HepG2 (cell line): ENCODE results near the gene UEVLD. TPM values are rescaled to one million over a fixed set of nuclear protein-coding genes. Genes with fewer than 3 reads are reported as not detected.

Source experiments
- ARID3A ChIP-seq: IDR thresholded peaks from 2 replicates; pipeline ENCODE4 v1.6.1; 2012; ENCODE audit warnings: low read depth, low read length, improper control_type of control experiment
- FOSL2 ChIP-seq: sonication (generic); formaldehyde crosslinking; IDR thresholded peaks from 2 replicates; pipeline ENCODE4 v1.4.0; 2020; ENCODE audit warnings: missing genetic modification reagents
- HOMEZ ChIP-seq: IDR thresholded peaks from 2 replicates; pipeline ENCODE4 v1.6.1; 2016; ENCODE audit warnings: low read depth
- LRRFIP1 ChIP-seq: sonication (generic); formaldehyde crosslinking; conservative IDR thresholded peaks from 2 replicates; pipeline ENCODE4 v1.4.0; 2020; ENCODE audit warnings: missing genetic modification reagents
- MLX ChIP-seq: IDR thresholded peaks from 2 replicates; pipeline ENCODE4 v1.6.1; 2016
- PBX3 ChIP-seq: sonication (generic); formaldehyde crosslinking; IDR thresholded peaks from 2 replicates; pipeline ENCODE4 v1.8.1; 2023; ENCODE audit warnings: missing genetic modification reagents, inconsistent platforms, borderline replicate concordance
- RORA ChIP-seq: sonication (generic); formaldehyde crosslinking; IDR thresholded peaks from 2 replicates; pipeline ENCODE4 v1.5.0; 2020; ENCODE audit warnings: mild to moderate bottlenecking, missing genetic modification reagents, moderate library complexity
- SNAPC2 ChIP-seq: sonication (generic); formaldehyde crosslinking; IDR thresholded peaks from 2 replicates; pipeline ENCODE4 v1.8.1; 2022; ENCODE audit warnings: mild to moderate bottlenecking, missing genetic modification reagents
- YEATS2 ChIP-seq: sonication (generic); formaldehyde crosslinking; IDR thresholded peaks from 2 replicates; pipeline ENCODE4 v1.4.0; 2020; ENCODE audit warnings: missing genetic modification reagents, borderline replicate concordance
- ZBED4 ChIP-seq: sonication (generic); formaldehyde crosslinking; IDR thresholded peaks from 2 replicates; pipeline ENCODE4 v1.4.0; 2020; ENCODE audit warnings: missing genetic modification reagents, borderline replicate concordance
- ZNF570 ChIP-seq: sonication (generic); formaldehyde crosslinking; IDR thresholded peaks from 2 replicates; pipeline ENCODE4 v1.4.0; 2020; ENCODE audit warnings: mild to moderate bottlenecking, missing genetic modification reagents, borderline replicate concordance
- ZNF749 ChIP-seq: sonication (generic); formaldehyde crosslinking; IDR thresholded peaks from 2 replicates; pipeline ENCODE4 v1.8.0; 2022; ENCODE audit warnings: mild to moderate bottlenecking, missing genetic modification reagents, moderate library complexity, borderline replicate concordance
- ZNF782 ChIP-seq: sonication (generic); formaldehyde crosslinking; IDR thresholded peaks from 2 replicates; pipeline ENCODE4 v1.4.0; 2020; ENCODE audit warnings: missing genetic modification reagents, mild to moderate bottlenecking, borderline replicate concordance
- ZUFSP ChIP-seq: sonication (generic); formaldehyde crosslinking; IDR thresholded peaks from 2 replicates; pipeline ENCODE4 v1.9.0; 2021; ENCODE audit warnings: missing genetic modification reagents, mild to moderate bottlenecking, borderline replicate concordance
- polyA plus RNA-seq, 8 experiments: library from polyadenylated mRNA; depleted of rRNA in 3 of 8; stranded (reverse) in 7 of 8; unstranded in 1 of 8; fragments of >200 nt; fragmentation: Illumina TruSeq in 4 of 8; extraction: Trizol in 4 of 8; gene quantifications; 2 replicates each; pipeline versions ENCODE4 v1.2.1 to v1.2.3, GENCODE V29; 2011 to 2016; ENCODE audit warnings: low read depth in 4 of 8, missing spikeins in 1 of 8, mixed read lengths in 1 of 8; ENCODE audit not compliant: insufficient read depth in 1 of 8
- total RNA-seq, 5 experiments: library from RNA; depleted of rRNA; stranded (reverse); fragments of >200 nt; fragmentation: Illumina TruSeq; extraction: Trizol; gene quantifications; 2 replicates each; pipeline ENCODE4 v1.2.3, GENCODE V29; 2016; ENCODE audit warnings: low read depth in 1 of 5

The UEVLD gene
- total and polyA plus RNA-seq, 2 of the 13 experiments (the other 11 are each of a cell fraction or from before 2014, with no cell fraction given): 5.7 to 13.7 TPM

- no peak for TF ChIP-seq ZBED4 (CRISPR knock-in tag)
- TF ChIP-seq ZNF749 (CRISPR knock-in tag): no peak
- 0 out of 2 replicates have a peak, but pooled peaks have one; percentile 63 for TF ChIP-seq SNAPC2 (CRISPR knock-in tag)
- no peak for TF ChIP-seq ZUFSP (CRISPR knock-in tag)
- no peak for TF ChIP-seq ZNF782
- TF ChIP-seq ARID3A: no peak; the same call in 1 of the 2 replicates
- no peak for TF ChIP-seq MLX
- TF ChIP-seq HOMEZ: peak; percentile 46; the same call in 1 of the 2 replicates
- TF ChIP-seq RORA (CRISPR knock-in tag): no peak
- TF ChIP-seq YEATS2 (CRISPR knock-in tag): no peak; the same call in 1 of the 2 replicates
- no peak for TF ChIP-seq ZNF570 (CRISPR knock-in tag)
- peak; percentile 36; the same call in 1 of the 2 replicates for TF ChIP-seq FOSL2 (CRISPR knock-in tag)
- no peak for TF ChIP-seq PBX3 (CRISPR knock-in tag)
- no peak for TF ChIP-seq LRRFIP1 (CRISPR knock-in tag)
These were observed 9.4 kb downstream of the UEVLD start (continued) for GRCh38 chr11:18578975-18579598.
